HepG2 (cell line): ENCODE data around the gene ZKSCAN3. TPM values are rescaled to one million over a fixed set of nuclear protein-coding genes. Genes with fewer than 3 reads are reported as not detected.

ENCODE experiments used
- BORCS8-MEF2B ChIP-seq: sonication (generic); formaldehyde crosslinking; IDR thresholded peaks from 2 replicates; pipeline ENCODE4 v1.8.0; 2022; ENCODE audit warnings: mild to moderate bottlenecking, missing genetic modification reagents
- CCAR2 ChIP-seq: fragments of 200-400 bp; formaldehyde crosslinking; optimal IDR thresholded peaks from 2 replicates; pipeline ENCODE3; 2018; ENCODE audit warnings: low read depth, mild to moderate bottlenecking, low read length, moderate library complexity
- DDIT3 ChIP-seq: sonication (generic); formaldehyde crosslinking; IDR thresholded peaks from 2 replicates; pipeline ENCODE4 v1.4.0; 2020; ENCODE audit warnings: mild to moderate bottlenecking, missing genetic modification reagents
- FOXO4 ChIP-seq: sonication (generic); formaldehyde crosslinking; conservative IDR thresholded peaks from 2 replicates; pipeline ENCODE4 v1.8.1; 2023; ENCODE audit warnings: missing genetic modification reagents
- HNRNPLL ChIP-seq: fragments of 200-400 bp; formaldehyde crosslinking; IDR thresholded peaks from 2 replicates; pipeline ENCODE4 v1.6.1; 2017; ENCODE audit warnings: mild to moderate bottlenecking, low read depth, low read length; ENCODE audit not compliant: poor library complexity, severe bottlenecking
- HOXA9 ChIP-seq: sonication (generic); formaldehyde crosslinking; IDR thresholded peaks from 2 replicates; pipeline ENCODE4 v1.8.1; 2022; ENCODE audit warnings: missing genetic modification reagents, mild to moderate bottlenecking, moderate library complexity, borderline replicate concordance
- IRF2 ChIP-seq: IDR thresholded peaks from 2 replicates; pipeline ENCODE4 v1.6.1; 2018; ENCODE audit warnings: missing genetic modification reagents, missing compliant biosample characterization
- ISX ChIP-seq: sonication (generic); formaldehyde crosslinking; conservative IDR thresholded peaks from 2 replicates; pipeline ENCODE4 v1.5.0; 2020; ENCODE audit warnings: missing genetic modification reagents
- NFIC ChIP-seq: IDR thresholded peaks from 2 replicates; pipeline ENCODE4 v1.6.1; 2012; ENCODE audit warnings: mild to moderate bottlenecking, low read length, inconsistent platforms
- PRDM10 ChIP-seq: sonication (generic); formaldehyde crosslinking; IDR thresholded peaks from 2 replicates; pipeline ENCODE4 v1.4.0; 2020; ENCODE audit warnings: low read depth, missing genetic modification reagents
- ZFP91 ChIP-seq: sonication (generic); formaldehyde crosslinking; IDR thresholded peaks from 2 replicates; pipeline ENCODE4 v1.9.0; 2022; ENCODE audit warnings: missing genetic modification reagents, mild to moderate bottlenecking, borderline replicate concordance
- ZNF34 ChIP-seq: sonication (generic); formaldehyde crosslinking; IDR thresholded peaks from 2 replicates; pipeline ENCODE4 v1.4.0; 2020; ENCODE audit warnings: mild to moderate bottlenecking, missing genetic modification reagents, borderline replicate concordance
- ZNF362 ChIP-seq: sonication (generic); formaldehyde crosslinking; IDR thresholded peaks from 2 replicates; pipeline ENCODE4 v1.4.0; 2020; ENCODE audit warnings: missing genetic modification reagents, mild to moderate bottlenecking, borderline replicate concordance
- ZNF556 ChIP-seq: sonication (generic); formaldehyde crosslinking; IDR thresholded peaks from 2 replicates; pipeline ENCODE4 v1.4.0; 2020; ENCODE audit warnings: mild to moderate bottlenecking, missing genetic modification reagents, borderline replicate concordance
- ZNF567 ChIP-seq: sonication (generic); formaldehyde crosslinking; IDR thresholded peaks from 2 replicates; pipeline ENCODE4 v1.8.1; 2023; ENCODE audit warnings: mild to moderate bottlenecking, missing genetic modification reagents, borderline replicate concordance
- ZNF639 ChIP-seq: conservative IDR thresholded peaks from 2 replicates; pipeline ENCODE4 v1.6.1; 2018; ENCODE audit warnings: missing genetic modification reagents
- ZNF776 ChIP-seq: sonication (generic); formaldehyde crosslinking; IDR thresholded peaks from 2 replicates; pipeline ENCODE4 v1.4.0; 2020; ENCODE audit warnings: mild to moderate bottlenecking, missing genetic modification reagents
- ZNF782 ChIP-seq: sonication (generic); formaldehyde crosslinking; IDR thresholded peaks from 2 replicates; pipeline ENCODE4 v1.4.0; 2020; ENCODE audit warnings: missing genetic modification reagents, mild to moderate bottlenecking, borderline replicate concordance
- polyA plus RNA-seq, 8 experiments: library from polyadenylated mRNA; depleted of rRNA in 3 of 8; stranded (reverse) in 7 of 8; unstranded in 1 of 8; fragments of >200 nt; fragmentation: Illumina TruSeq in 4 of 8; extraction: Trizol in 4 of 8; gene quantifications; 2 replicates each; pipeline versions ENCODE4 v1.2.1 to v1.2.3, GENCODE V29; 2011 to 2016; ENCODE audit warnings: low read depth in 4 of 8, missing spikeins in 1 of 8, mixed read lengths in 1 of 8; ENCODE audit not compliant: insufficient read depth in 1 of 8
- total RNA-seq, 5 experiments: library from RNA; depleted of rRNA; stranded (reverse); fragments of >200 nt; fragmentation: Illumina TruSeq; extraction: Trizol; gene quantifications; 2 replicates each; pipeline ENCODE4 v1.2.3, GENCODE V29; 2016; ENCODE audit warnings: low read depth in 1 of 5

ZKSCAN3 gene
- total and polyA plus RNA-seq, 2 of the 13 experiments (the other 11 are each of a cell fraction or from before 2014, with no cell fraction given), result 3.3 to 7.4 TPM

GRCh38 chr6:28399350-28400121, 49.8 kb downstream of the ZKSCAN3 start, which contains the start of gene ZSCAN12 (continued):
- TF ChIP-seq ZFP91 (CRISPR knock-in tag) (peak; percentile 97), CCAR2 (no peak), ZNF776 (peak; percentile 98), ISX (CRISPR knock-in tag) (no peak; the same call in 1 of the 2 replicates), PRDM10 (CRISPR knock-in tag) (no peak), FOXO4 (CRISPR knock-in tag) (0 out of 2 replicates have a peak, but pooled peaks have one; percentile 58), IRF2 (CRISPR knock-in tag) (peak; percentile 98), ZNF556 (CRISPR knock-in tag) (peak; percentile 93), HNRNPLL (peak; percentile 89), DDIT3 (CRISPR knock-in tag) (no peak), HOXA9 (CRISPR knock-in tag) (no peak; the same call in 1 of the 2 replicates), ZNF567 (CRISPR knock-in tag) (no peak; the same call in 1 of the 2 replicates), ZNF639 (CRISPR knock-in tag) (peak; percentile 76; the same call in 1 of the 2 replicates), NFIC (peak; percentile 40; the same call in 1 of the 2 replicates), ZNF34 (CRISPR knock-in tag) (peak; percentile 86; the same call in 1 of the 2 replicates), ZNF782 (CRISPR knock-in tag) (peak; percentile 82; the same call in 1 of the 2 replicates), BORCS8-MEF2B (peak; percentile 98), ZNF362 (CRISPR knock-in tag) (peak; percentile 35; the same call in 1 of the 2 replicates)
